GM19395 (cell line): ENCODE data around the gene SPANXA1.
"Not testable (repeated sequence)": the region's sequence is repeated elsewhere in the genome, so short reads cannot be mapped to it uniquely, and the experiment has no call there.

ENCODE experiments used
- ATAC-seq: cut with Tn5 transposase; IDR thresholded peaks from one replicate; pipeline ENCODE4 v1.9.1; 2021; ENCODE audit warnings: mild to moderate bottlenecking, moderate library complexity; ENCODE audit not compliant: unreplicated experiment

The SPANXA1 gene

GRCh38 chrX:141584638-141585037 is at the start of gene SPANXA1:
SPANXA1 (minus strand) TSS chrX:141584738; CDS start chrX:141584678, 60 bp downstream.
- ATAC-seq = not testable (repeated sequence)

GRCh38 chrX:141632124-141632523 is 47.6 kb upstream of the SPANXA1 start:
- no peak for ATAC-seq

DNA sequence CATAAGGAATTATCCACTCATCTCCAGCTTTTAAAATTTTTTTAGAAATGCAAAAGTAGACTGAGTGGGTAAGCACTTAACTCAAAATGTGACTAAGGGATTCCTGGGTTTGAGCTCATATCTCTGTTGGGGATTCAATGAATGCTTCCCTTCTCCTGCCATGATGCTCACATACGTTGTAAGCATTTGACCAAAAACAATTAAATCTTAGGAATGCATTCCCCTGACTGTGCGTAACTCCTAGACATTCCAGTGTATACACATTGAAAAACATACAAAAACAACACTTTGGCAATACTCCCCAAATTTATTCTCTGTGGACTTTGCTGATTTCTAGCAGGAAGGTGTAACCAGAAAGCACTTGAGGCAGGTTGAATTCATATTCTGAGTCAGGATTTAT is 34.8 kb upstream of the SPANXA1 start:
- ATAC-seq = no peak

- no peak for ATAC-seq
Measured at GRCh38 chrX:141609111-141609510, 24.6 kb upstream of the SPANXA1 start.

- not testable (repeated sequence) for ATAC-seq
Measured at GRCh38 chrX:141589408-141589807, 4.9 kb upstream of the SPANXA1 start, which contains the start of gene SPANXA2. SPANXA2 (plus strand) TSS chrX:141589708; CDS start chrX:141589768, 60 bp downstream.

DNA sequence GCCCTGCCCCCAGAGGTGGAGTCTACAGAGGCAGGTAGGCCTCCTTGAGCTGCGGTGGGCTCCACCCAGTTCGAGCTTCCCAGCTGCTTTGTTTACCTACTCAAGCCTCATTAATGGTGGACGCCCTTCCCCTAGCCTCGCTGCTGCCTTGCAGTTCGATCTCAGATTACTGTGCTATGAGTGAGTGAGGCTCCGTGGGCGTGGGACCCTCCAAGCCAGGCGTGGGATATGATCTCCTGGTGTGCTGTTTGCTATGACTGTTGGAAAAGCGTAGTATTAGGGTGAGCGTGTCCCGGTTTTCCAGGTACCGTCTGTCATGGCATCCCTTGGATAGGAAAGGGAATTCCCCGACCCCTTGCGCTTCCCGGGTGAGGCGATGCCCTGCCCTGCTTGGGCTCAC is 42.0 kb downstream of the SPANXA1 start:
- not testable (repeated sequence) for ATAC-seq
